ENCODE data around the gene MEAF6. TPM values are rescaled to one million over a fixed set of nuclear protein-coding genes. Genes with fewer than 3 reads are reported as not detected.

The MEAF6 gene
- total RNA-seq, 1 experiment from 2014 or later: 51.6 TPM

- Mint-ChIP-seq H3K4me1 (no peaks in the 10 kb centered on the region), H3K9me3 (no peaks in the 10 kb centered on the region), H3K27ac (no peak overlapping the region), H3K36me3 (ENCODE audit: insufficient read depth in 1 of 3, low read depth in 3 of 3) (peaks cover 4 to 55% (median 30%) of the 10 kb centered on the region in 3 experiments; a peak in 5 of 7 replicates), H3K27me3 (ENCODE audit: low read depth) (no peaks in the 10 kb centered on the region), H3K4me3 (no peak overlapping the region)
- Histone ChIP-seq H4K5ac (ENCODE audit: insufficient read length, low read depth, low read length) (no peak overlapping the region), H4K8ac (replicated peaks; ENCODE audit: insufficient read length, low read depth, low read length) (no peak overlapping the region), H4K20me1 (ENCODE audit: control insufficient read depth, insufficient read depth, insufficient read length) (no peaks in the 10 kb centered on the region), H3K4me1 (ENCODE audit: insufficient read depth, low read length) (no peaks in the 10 kb centered on the region), H2BK12ac (ENCODE audit: insufficient read length, low read depth, low read length) (no peak overlapping the region), H2AK5ac (ENCODE audit: insufficient read length, low read length) (no peak overlapping the region), H3K9me3 (ENCODE audit: control insufficient read depth, low read depth, low read length) (no peaks in the 10 kb centered on the region), H3K27ac (ENCODE audit: insufficient read length, low read depth, low read length) (no peak overlapping the region), H3K27me3 (ENCODE audit: insufficient read depth, low read length) (no peaks in the 10 kb centered on the region), H2AFZ (ENCODE audit: low read length) (no peak overlapping the region), H3K14ac (ENCODE audit: insufficient read depth, low read length) (no peak overlapping the region), H3K56ac (ENCODE audit: insufficient read length, low read depth, low read length) (no peak overlapping the region), H3K23ac (ENCODE audit: insufficient read length, low read depth, low read length) (no peak overlapping the region), H3K79me2 (ENCODE audit: insufficient read depth, low read length) (no peaks in the 10 kb centered on the region), H2BK20ac (ENCODE audit: low read depth, low read length, poor library complexity, severe bottlenecking) (no peak overlapping the region), H3K9ac (ENCODE audit: extremely low read depth, insufficient read length, low read length) (no peak overlapping the region), H3T11ph (ENCODE audit: low read length) (no peak overlapping the region), H3K4me2 (ENCODE audit: insufficient read depth, insufficient read length, low read length) (no peak overlapping the region), H3K18ac (ENCODE audit: insufficient read length, low read depth, low read length) (no peak overlapping the region), H3K4ac (ENCODE audit: low read depth, low read length) (no peak overlapping the region), H3K23me2 (ENCODE audit: insufficient read length, low read depth, low read length, poor library complexity, severe bottlenecking) (no peaks in the 10 kb centered on the region), H2BK15ac (ENCODE audit: low read depth, low read length) (no peak overlapping the region), H4K91ac (ENCODE audit: insufficient read length, low read depth, low read length) (no peak overlapping the region), H2BK5ac (ENCODE audit: insufficient read length, low read length) (no peak overlapping the region), H2BK120ac (ENCODE audit: low read depth, low read length, poor library complexity, severe bottlenecking) (no peak overlapping the region), H3K79me1 (ENCODE audit: insufficient read depth, low read depth, low read length, poor library complexity, severe bottlenecking) (no peaks in the 10 kb centered on the region)
- WGBS (ENCODE audit: extremely low coverage, insufficient read length, low lambda C conversion rate): no CpG with 5 or more reads among the region's 2 CpGs
- TF ChIP-seq, protein P1, sequence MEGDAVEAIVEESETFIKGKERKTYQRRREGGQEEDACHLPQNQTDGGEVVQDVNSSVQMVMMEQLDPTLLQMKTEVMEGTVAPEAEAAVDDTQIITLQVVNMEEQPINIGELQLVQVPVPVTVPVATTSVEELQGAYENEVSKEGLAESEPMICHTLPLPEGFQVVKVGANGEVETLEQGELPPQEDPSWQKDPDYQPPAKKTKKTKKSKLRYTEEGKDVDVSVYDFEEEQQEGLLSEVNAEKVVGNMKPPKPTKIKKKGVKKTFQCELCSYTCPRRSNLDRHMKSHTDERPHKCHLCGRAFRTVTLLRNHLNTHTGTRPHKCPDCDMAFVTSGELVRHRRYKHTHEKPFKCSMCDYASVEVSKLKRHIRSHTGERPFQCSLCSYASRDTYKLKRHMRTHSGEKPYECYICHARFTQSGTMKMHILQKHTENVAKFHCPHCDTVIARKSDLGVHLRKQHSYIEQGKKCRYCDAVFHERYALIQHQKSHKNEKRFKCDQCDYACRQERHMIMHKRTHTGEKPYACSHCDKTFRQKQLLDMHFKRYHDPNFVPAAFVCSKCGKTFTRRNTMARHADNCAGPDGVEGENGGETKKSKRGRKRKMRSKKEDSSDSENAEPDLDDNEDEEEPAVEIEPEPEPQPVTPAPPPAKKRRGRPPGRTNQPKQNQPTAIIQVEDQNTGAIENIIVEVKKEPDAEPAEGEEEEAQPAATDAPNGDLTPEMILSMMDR (conservative IDR thresholded peaks at IDR 0.05): no peak
- no peak for DNase-seq
These were observed 16.7 kb downstream of the MEAF6 start for GRCh38 chr1:37497832-37498231.
